SK-N-SH treated with all-trans-retinoic acid at 6 μM for 48 hours (cell line): ENCODE data around the gene RHCG.

Source experiments
- PPARA ChIP-seq: fragments of 250-450 bp; sonication (Bioruptor Pico); IDR thresholded peaks from 2 replicates; pipeline ENCODE4 v1.5.0; 2020; ENCODE audit warnings: mild to moderate bottlenecking, borderline replicate concordance
- RARB ChIP-seq: fragments of 250-450 bp; sonication (Bioruptor Pico); IDR thresholded peaks from 2 replicates; pipeline ENCODE4 v1.8.0; 2021; ENCODE audit warnings: mild to moderate bottlenecking, moderate library complexity
- TCF4 ChIP-seq: fragments of 250-450 bp; sonication (Bioruptor Pico); IDR thresholded peaks from 2 replicates; pipeline ENCODE4 v1.8.0; 2021; ENCODE audit warnings: mild to moderate bottlenecking, moderate library complexity, borderline replicate concordance

- TF ChIP-seq TCF4 (CRISPR knock-in tag), result no peak
- no peak for TF ChIP-seq RARB
- no peak for TF ChIP-seq PPARA (CRISPR knock-in tag)
Observed at GRCh38 chr15:89426500-89426899, 69.9 kb downstream of the RHCG start.
